Endothelial cell of umbilical vein (primary cell): ENCODE data around the gene GUCY1A1. TPM values are rescaled to one million over a fixed set of nuclear protein-coding genes. Genes with fewer than 3 reads are reported as not detected.

Source experiments
- BruUV-seq: library from RNA; stranded (reverse); fragments of 400-500 nt; replicated peaks from 2 replicates; lab custom pipeline; 2021; lab: Mats Ljungman, UMichigan
- CTCF ChIA-PET: fragments of 300-600, 350-600 bp; sonication (Branson Sonifier 250); formaldehyde crosslinking; loops from one replicate; lab custom pipeline; 2021; ENCODE audit warnings: antibody characterized with exemption, inconsistent platforms; lab: Charles Lee
- POLR2A ChIA-PET: fragments of 300-600, 350-600 bp; sonication (Branson Sonifier 250); formaldehyde crosslinking; loops from one replicate; lab custom pipeline; 2021; ENCODE audit warnings: antibody characterized with exemption, inconsistent platforms; lab: Charles Lee
- DNase-seq: peaks from one replicate; pipeline ENCODE4 v3.0.0-alpha.2; 2011; ENCODE audit warnings: low read depth, low spot score
- FAIRE-seq: peaks from 2 replicates; lab custom pipeline; 2011; peaks lifted over from hg19 to GRCh38; lab: Jason Lieb, UNC
- H2AFZ ChIP-seq: 2 replicates; pipeline ENCODE4 v1.6.0; 2012; ENCODE audit warnings: low read depth, low read length, control low read depth, inconsistent platforms
- H3K27ac ChIP-seq: 2 replicates; pipeline ENCODE4 v1.5.1; 2011; ENCODE audit warnings: low read depth, mild to moderate bottlenecking, control low read depth, low read length, moderate library complexity; ENCODE audit not compliant: insufficient read depth
- H3K27me3 ChIP-seq, 2 experiments: 2 replicates each; pipeline versions ENCODE4 v1.6.0 to v1.6.1; 2011; ENCODE audit warnings: low read length in 2 of 2, mixed read lengths in 1 of 2; ENCODE audit not compliant: control insufficient read depth in 2 of 2, insufficient read depth in 2 of 2
- H3K36me3 ChIP-seq, 2 experiments: 2 replicates in 1 of 2; 3 replicates in 1 of 2; pipeline ENCODE4 v1.5.1; 2011; ENCODE audit warnings: low read length in 2 of 2, mild to moderate bottlenecking in 1 of 2, moderate library complexity in 1 of 2; ENCODE audit not compliant: control insufficient read depth in 2 of 2, insufficient read depth in 2 of 2; ENCODE audit errors: extremely low read depth in 1 of 2
- H3K4me1 ChIP-seq: 3 replicates; pipeline ENCODE4 v1.5.1; 2011; ENCODE audit warnings: mild to moderate bottlenecking, low read length; ENCODE audit not compliant: control insufficient read depth, insufficient read depth; ENCODE audit errors: extremely low read depth
- H3K4me2 ChIP-seq: 2 replicates; pipeline ENCODE4 v1.6.1; 2011; ENCODE audit warnings: low read length, control low read depth, mixed read lengths; ENCODE audit not compliant: insufficient read depth
- H3K4me3 ChIP-seq, 3 experiments: fragments of 200-600 bp in 1 of 3; sonication (generic), shearing (Covaris generic) in 1 of 3; replicated peaks in 1 of 3; 2 replicates each; pipeline ENCODE4 v1.5.1; 2011 to 2016; ENCODE audit warnings: control low read depth in 3 of 3, low read length in 3 of 3, mild to moderate bottlenecking in 2 of 3, inconsistent platforms in 1 of 3, low read depth in 1 of 3, moderate library complexity in 1 of 3; ENCODE audit not compliant: insufficient read depth in 1 of 3
- H3K79me2 ChIP-seq: 2 replicates; pipeline ENCODE4 v1.6.0; 2012; ENCODE audit warnings: low read length, inconsistent platforms; ENCODE audit not compliant: control insufficient read depth, insufficient read depth
- H3K9ac ChIP-seq: replicated peaks from 2 replicates; pipeline ENCODE3; 2011; ENCODE audit warnings: low read length, control low read depth; ENCODE audit not compliant: insufficient read depth; ENCODE audit errors: extremely low read depth
- H3K9me1 ChIP-seq: replicated peaks from 3 replicates; pipeline ENCODE4 v1.6.0; 2011; ENCODE audit warnings: mild to moderate bottlenecking, low read length; ENCODE audit not compliant: control insufficient read depth, insufficient read depth; ENCODE audit errors: extremely low read depth
- H3K9me3 ChIP-seq: replicated peaks from 2 replicates; pipeline ENCODE4 v1.5.1; 2012; ENCODE audit warnings: low read length, inconsistent platforms; ENCODE audit not compliant: control insufficient read depth, insufficient read depth
- H4K20me1 ChIP-seq: replicated peaks from 2 replicates; pipeline ENCODE3; 2011; ENCODE audit warnings: mild to moderate bottlenecking, low read length; ENCODE audit not compliant: control insufficient read depth, insufficient read depth; ENCODE audit errors: extremely low read depth
- CTCF ChIP-seq, 2 donors: IDR thresholded peaks; 1 replicate in 1 of 2; 2 replicates in 1 of 2; pipeline ENCODE4 v1.5.1; 2011; ENCODE audit warnings: low read length in 2 of 2, mild to moderate bottlenecking in 2 of 2, moderate library complexity in 2 of 2, control low read depth in 1 of 2, inconsistent platforms in 1 of 2, low read depth in 1 of 2; ENCODE audit not compliant: insufficient read depth in 1 of 2; ENCODE audit errors: extremely low read depth in 1 of 2
- EZH2 ChIP-seq: IDR thresholded peaks from 2 replicates; pipeline ENCODE4 v1.6.1; 2012; ENCODE audit warnings: borderline replicate concordance, low read depth, mild to moderate bottlenecking, moderate library complexity, low read length, inconsistent platforms; ENCODE audit not compliant: severe bottlenecking
- FOS ChIP-seq: IDR thresholded peaks from 2 replicates; pipeline ENCODE4 v1.6.1; 2011; ENCODE audit warnings: mild to moderate bottlenecking, low read length, moderate library complexity, borderline replicate concordance; ENCODE audit not compliant: insufficient read depth
- GATA2 ChIP-seq: IDR thresholded peaks from 2 replicates; pipeline ENCODE4 v1.7.0; 2011; ENCODE audit warnings: low read depth, mild to moderate bottlenecking, moderate library complexity, mixed read lengths, low read length; ENCODE audit not compliant: insufficient read length, insufficient read depth
- JUN ChIP-seq: IDR thresholded peaks from 2 replicates; pipeline ENCODE4 v1.6.1; 2011; ENCODE audit warnings: borderline replicate concordance, low read depth; ENCODE audit not compliant: insufficient read length, insufficient read depth
- MAX ChIP-seq: IDR thresholded peaks from 2 replicates; pipeline ENCODE4 v1.6.1; 2011; ENCODE audit not compliant: insufficient read depth, insufficient read length
- MYC ChIP-seq: IDR thresholded peaks from one replicate; pipeline ENCODE4 v1.6.1; 2011; ENCODE audit warnings: mild to moderate bottlenecking, low read depth, low read length
- POLR2A ChIP-seq: IDR thresholded peaks from 2 replicates; pipeline ENCODE4 v1.6.1; 2012; ENCODE audit warnings: low read depth, mild to moderate bottlenecking, control low read depth, low read length
- POLR2AphosphoS5 ChIP-seq: IDR thresholded peaks from 2 replicates; pipeline ENCODE4 v1.6.1; 2012; ENCODE audit warnings: low read depth, mild to moderate bottlenecking, control low read depth, low read length, moderate library complexity; ENCODE audit not compliant: insufficient read depth
- dilution Hi-C: fragments of 300-500 bp; cut with MboI; formaldehyde crosslinking; loops from one replicate; pipeline ENCODE4 v1.15.0; 2019; ENCODE audit warnings: low sequenced_read_pairs; ENCODE audit not compliant: extremely low pct_ligation_motif_present
- intact Hi-C: fragments of 100-400 bp; cut with micrococcal nuclease; formaldehyde crosslinking; loops from one replicate; pipeline ENCODE4 v1.10.0; 2022
- polyA plus RNA-seq, 4 experiments: library from polyadenylated mRNA; depleted of rRNA in 3 of 4; stranded (reverse) in 3 of 4; unstranded in 1 of 4; fragments of >200 nt; gene quantifications; 2 replicates each; pipeline versions ENCODE4 v1.2.1 to v1.2.3, GENCODE V29; 2011 to 2012; ENCODE audit warnings: missing spikeins in 1 of 4
- total RNA-seq: library from RNA; stranded (reverse); gene quantifications from 2 replicates; pipeline ENCODE4 v1.2.3, GENCODE V29; 2021

GUCY1A1 gene
- total and polyA plus RNA-seq, 2 donors (not counting 3 experiments of a cell fraction or from before 2014, with no cell fraction given): 1.3 to 4.4 TPM

GRCh38 chr4:155768370-155768769 lies 101.7 kb downstream of the GUCY1A1 start:
- H4K20me1 ChIP-seq: no peaks in the 10 kb centered on the region
- DNase-seq (no peak), FAIRE-seq (no peak)
- BruUV-seq: no TSS peak
- no peak overlapping the region for H2AFZ ChIP-seq
- TF ChIP-seq MYC (no peak), FOS (no peak), EZH2 (no peak), MAX (no peak), GATA2 (no peak), POLR2A (no peak), JUN (no peak), POLR2AphosphoS5 (no peak), CTCF (IDR thresholded peaks at IDR 0.05; ENCODE audit: extremely low read depth in 1 of 2, insufficient read depth in 1 of 2, low read depth in 1 of 2, low read length in 2 of 2) (no peak)
- H3K79me2 ChIP-seq: no peaks in the 10 kb centered on the region
- dilution Hi-C loops (no loop called here), intact Hi-C loops (no loop called here)
- H3K9me3 ChIP-seq: no peaks in the 10 kb centered on the region
- POLR2A ChIA-PET: no interaction called here
- H3K27ac ChIP-seq: no peak overlapping the region
- H3K4me3 ChIP-seq: no peak overlapping the region
- H3K36me3 ChIP-seq: no peaks in the 10 kb centered on the region
- no peak overlapping the region for H3K4me2 ChIP-seq
- H3K27me3 ChIP-seq: no peaks in the 10 kb centered on the region
- CTCF ChIA-PET: interaction anchor here (0.6 to 3.3 kb wide), 2 partner anchors 19 to 232 kb away, joined by 3 to 11 read pairs; no protein-coding TSS in a partner anchor
- no peaks in the 10 kb centered on the region for H3K9me1 ChIP-seq
- no peaks in the 10 kb centered on the region for H3K4me1 ChIP-seq
- H3K9ac ChIP-seq: no peak overlapping the region
